Heart right ventricle (tissue), 16 donors: ENCODE measurements around the gene AVP. TPM values are rescaled to one million over a fixed set of nuclear protein-coding genes. Genes with fewer than 3 reads are reported as not detected.

Experiments used
- ATAC-seq, 8 donors: fragments of 200-7000 bp; cut with Tn5 transposase; one replicate each; pipeline ENCODE4 v1.9.1; 2020; ENCODE audit warnings: mild to moderate bottlenecking in 8 of 8, moderate library complexity in 8 of 8, moderate number of reproducible peaks in 1 of 8
- DNase-seq, 2 donors: peaks; one replicate each; pipeline ENCODE4 v3.0.0-alpha.2; 2020
- H3K27ac ChIP-seq, 10 donors: fragments of 200-600 bp; sonication (generic) in 2 of 10; one replicate each; pipeline versions ENCODE4 v1.5.0 to v1.8.0; 2020 to 2022; ENCODE audit warnings: mild to moderate bottlenecking in 3 of 10
- H3K27me3 ChIP-seq, 7 donors: fragments of 200-600 bp; one replicate each; pipeline ENCODE4 v1.8.0; 2021 to 2022; ENCODE audit warnings: mild to moderate bottlenecking in 2 of 7
- H3K36me3 ChIP-seq, 9 donors: fragments of 200-600 bp; sonication (generic) in 1 of 9; one replicate each; pipeline versions ENCODE4 v1.5.0 to v1.8.0; 2020 to 2022; ENCODE audit warnings: mild to moderate bottlenecking in 2 of 9
- H3K4me1 ChIP-seq, 9 donors: fragments of 200-600 bp; sonication (generic) in 1 of 9; one replicate each; pipeline versions ENCODE4 v1.5.0 to v1.8.0; 2020 to 2022; ENCODE audit warnings: mild to moderate bottlenecking in 4 of 9
- H3K4me3 ChIP-seq, 10 donors: fragments of 200-600 bp; sonication (generic) in 2 of 10; one replicate each; pipeline versions ENCODE4 v1.5.0 to v1.8.0; 2020 to 2022; ENCODE audit warnings: mild to moderate bottlenecking in 7 of 10, moderate library complexity in 2 of 10
- H3K9me3 ChIP-seq, 11 donors: fragments of 200-600 bp in 10 of 11; sonication (generic) in 2 of 11; one replicate each; pipeline versions ENCODE4 v1.5.0 to v1.8.0; 2013 to 2022; ENCODE audit warnings: mild to moderate bottlenecking in 2 of 11, control low read depth in 1 of 11, moderate library complexity in 1 of 11
- CTCF ChIP-seq, 9 donors: fragments of 200-600 bp; sonication (generic) in 2 of 9; IDR thresholded peaks; one replicate each; pipeline versions ENCODE4 v1.5.0 to v1.8.0; 2021 to 2022; ENCODE audit warnings: antibody characterized with exemption in 9 of 9, mild to moderate bottlenecking in 5 of 9, moderate library complexity in 1 of 9
- WGBS, 2 donors: extraction: QIAGEN DNeasy Blood & Tissue Kit; methylation state at CpG; one replicate each; pipeline ENCODE4 v1.1.7; 2013; ENCODE audit warnings: inconsistent platforms in 1 of 2; 5-methylcytosine and 5-hydroxymethylcytosine counted together
- intact Hi-C, 10 donors: fragments of 100-400 bp; cut with DNase I; formaldehyde crosslinking; loops; one replicate each; pipeline versions ENCODE4 v1.11.1 to v1.14.2; 2022
- polyA plus RNA-seq, 2 donors: library from polyadenylated mRNA; stranded (reverse); fragments of 200-250 nt; gene quantifications; one replicate each; pipeline ENCODE4 v1.2.3, GENCODE V29; 2013
- total RNA-seq, 10 donors: library from RNA; stranded (reverse); fragmentation: NEBNext Ultra II Directional in 3 of 10; extraction: Animal tissue kit (Norgen Biotek cat#: 25700) in 3 of 10; gene quantifications; one replicate each; pipeline versions ENCODE4 v1.2.1 to v1.2.4, GENCODE V29; 2021 to 2023
- donor health status: Arrhythmogenic right ventricular cardiomyopathy.
- donor health status: ischemic (EF 13 %, LVEDD 7.1; RV severe dilation, severe dysfunction).
- donor health status: healthy with polysubstance abuse.
- donor health status: DM: no; HTN: yes; CAD: no.
- donor health status: DM: no; HTN: no; CAD: no.
- donor health status: ischemic (EF 25% LVEDD 6.9; RV normal size, moderate dysfunction).
- donor health status: ischemic (EF 25% LVEDD 5.7; RV mildly dilated, moderate dysfunction).
- donor health status: healthy.
- donor health status: DM: yes; HTN: yes; CAD: no.
- donor health status: Ischemic cardiomyopathy.
- donor health status: ischemic (EF 35%, LVEDD 5.7; RV mildly dilated, moderate dysfunction).
- donor health status: nonischemic (EF 11% LVEDD 7.7; RV severe dilation, severe dysfunction).
- donor health status: DM: yes; HTN: yes; CAD: no.
- donor health status: PGD.
- donor health status: ischemic (EF 29% LVEDD 5.4; RV normal size, mild dysfunction).
- donor health status: nonischemic (EF 23%, LVEDD 6.1; RV moderate dilation, normal function).

The AVP gene
- total and polyA plus RNA-seq, 12 donors: not detected

- no peaks in the 10 kb centered on the region for H3K9me3 ChIP-seq
- H3K27ac ChIP-seq: no peak overlapping the region
- no peak overlapping the region for H3K4me3 ChIP-seq
- 72 to 79% methylated on average over 7 of the region's 7 CpGs for WGBS, 2 donors
- DNase-seq (no peak), ATAC-seq (no peak)
- H3K27me3 ChIP-seq: no peaks in the 10 kb centered on the region
- peaks cover 0 to 31% (median 13%) of the 10 kb centered on the region in 9 donors for H3K36me3 ChIP-seq
- intact Hi-C loops: loop anchor here in 9 of 10 donors (2.0 to 10.0 kb wide), 4 partner anchors 61 to 263 kb away; no protein-coding TSS in a partner anchor
- no peak for TF ChIP-seq CTCF (IDR thresholded peaks at IDR 0.05)
- peaks cover 8 to 14% (median 11%) of the 10 kb centered on the region in 9 donors for H3K4me1 ChIP-seq
Observed at GRCh38 chr20:3051385-3052019, 33.0 kb downstream of the AVP start.

- TF ChIP-seq CTCF (IDR thresholded peaks at IDR 0.05): no peak
- H3K27ac ChIP-seq: no peak overlapping the region
- no peak for DNase-seq
- peaks cover 12 to 28% (median 19%) of the 10 kb centered on the region in 9 donors for H3K4me1 ChIP-seq
- no peaks in the 10 kb centered on the region for H3K27me3 ChIP-seq
- no peaks in the 10 kb centered on the region for H3K9me3 ChIP-seq
- H3K36me3 ChIP-seq: peaks cover 0 to 31% (median 13%) of the 10 kb centered on the region in 9 donors
- H3K4me3 ChIP-seq: peak overlapping the region in 3 of 10 donors; percentile 68 to 98 (median 92)
- ATAC-seq: no peak
- WGBS, 2 donors: 83 to 84% methylated on average over 14 of the region's 14 CpGs
- intact Hi-C loops: no loop called here
Observed at GRCh38 chr20:3047486-3048419, 36.8 kb downstream of the AVP start.

- ATAC-seq: no peak
- peaks cover 13 to 37% (median 27%) of the 10 kb centered on the region in 9 donors for H3K4me1 ChIP-seq
- peak overlapping the region; percentile 68 to 99 (median 94) for H3K4me3 ChIP-seq
- intact Hi-C loops: no loop called here
- no peak for TF ChIP-seq CTCF (IDR thresholded peaks at IDR 0.05)
- H3K36me3 ChIP-seq: peaks cover 0 to 31% (median 13%) of the 10 kb centered on the region in 9 donors
- H3K9me3 ChIP-seq: no peaks in the 10 kb centered on the region
- no peak for DNase-seq
- 45 to 46% methylated on average over 39 of the region's 39 CpGs for WGBS, 2 donors
- no peaks in the 10 kb centered on the region for H3K27me3 ChIP-seq
- peak overlapping the region; percentile 85 to 95 (median 90) for H3K27ac ChIP-seq
Observed at GRCh38 chr20:3046677-3047462, 37.7 kb downstream of the AVP start.
